GM21515 (cell line): Measurements from ENCODE around the gene NAXD.
"Not testable (repeated sequence)": the region's sequence is repeated elsewhere in the genome, so short reads cannot be mapped to it uniquely, and the experiment has no call there.

Source experiments
- ATAC-seq: cut with Tn5 transposase; IDR thresholded peaks from one replicate; pipeline ENCODE4 v1.9.1; 2021; ENCODE audit not compliant: unreplicated experiment

Gene NAXD

GRCh38 chr13:110615322-110616102 is at the start of gene NAXD:
TSS of gene NAXD (plus strand) at chr13:110615545. CDS start at chr13:110615602, 57 bp downstream.
- peak; percentile 74 for ATAC-seq

- ATAC-seq, result no peak
These were observed 49.2 kb upstream of the NAXD start for GRCh38 chr13:110566171-110566570.

- ATAC-seq, result no peak
These were observed 46.7 kb upstream of the NAXD start for GRCh38 chr13:110568612-110569011.

DNA sequence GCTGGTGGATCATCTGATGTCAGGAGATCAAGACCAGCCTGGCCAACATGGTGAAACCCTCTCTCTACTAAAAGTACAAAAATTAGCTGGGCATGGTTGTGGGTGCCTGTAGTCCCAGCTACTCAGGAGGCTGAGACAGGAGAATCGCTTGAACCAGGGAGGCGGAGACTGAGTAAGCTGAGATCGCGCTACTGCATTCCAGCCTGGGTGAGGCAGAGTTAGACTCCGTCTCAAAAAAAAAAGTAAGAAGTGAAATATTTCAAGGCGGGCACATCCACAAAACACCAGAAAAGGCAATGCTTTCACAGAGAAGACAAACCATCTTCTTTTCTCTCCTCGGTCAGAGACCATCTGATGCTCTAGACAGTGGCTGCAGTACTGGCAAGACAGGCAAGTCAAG is 45.4 kb upstream of the NAXD start:
- ATAC-seq, result not testable (repeated sequence)

GRCh38 chr13:110570886-110571285 is 44.5 kb upstream of the NAXD start:
- ATAC-seq, result no peak

- no peak for ATAC-seq
These were observed 43.2 kb upstream of the NAXD start for GRCh38 chr13:110571896-110572777.

- peak; percentile 60 for ATAC-seq
These were observed 42.6 kb upstream of the NAXD start for GRCh38 chr13:110572778-110573118.

DNA sequence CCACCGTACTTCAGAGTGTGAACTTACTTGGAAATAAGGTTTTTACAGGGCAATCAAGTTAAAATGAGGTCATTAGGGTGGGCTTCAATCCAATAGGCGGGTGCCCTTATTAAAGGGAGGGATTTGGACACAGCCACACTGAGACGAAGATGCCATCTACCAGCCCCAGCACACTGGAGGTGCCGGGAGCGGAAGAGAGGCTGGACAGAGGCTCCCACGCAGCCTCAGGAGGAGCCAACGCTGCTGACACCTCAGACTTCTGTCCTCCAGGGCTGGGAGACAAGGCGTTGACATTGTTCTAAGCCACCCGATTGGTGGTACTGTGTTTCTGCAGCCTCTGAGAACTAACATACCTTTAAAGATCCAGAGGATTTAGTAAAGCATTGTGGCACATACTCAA is 41.2 kb upstream of the NAXD start:
- no peak for ATAC-seq

DNA sequence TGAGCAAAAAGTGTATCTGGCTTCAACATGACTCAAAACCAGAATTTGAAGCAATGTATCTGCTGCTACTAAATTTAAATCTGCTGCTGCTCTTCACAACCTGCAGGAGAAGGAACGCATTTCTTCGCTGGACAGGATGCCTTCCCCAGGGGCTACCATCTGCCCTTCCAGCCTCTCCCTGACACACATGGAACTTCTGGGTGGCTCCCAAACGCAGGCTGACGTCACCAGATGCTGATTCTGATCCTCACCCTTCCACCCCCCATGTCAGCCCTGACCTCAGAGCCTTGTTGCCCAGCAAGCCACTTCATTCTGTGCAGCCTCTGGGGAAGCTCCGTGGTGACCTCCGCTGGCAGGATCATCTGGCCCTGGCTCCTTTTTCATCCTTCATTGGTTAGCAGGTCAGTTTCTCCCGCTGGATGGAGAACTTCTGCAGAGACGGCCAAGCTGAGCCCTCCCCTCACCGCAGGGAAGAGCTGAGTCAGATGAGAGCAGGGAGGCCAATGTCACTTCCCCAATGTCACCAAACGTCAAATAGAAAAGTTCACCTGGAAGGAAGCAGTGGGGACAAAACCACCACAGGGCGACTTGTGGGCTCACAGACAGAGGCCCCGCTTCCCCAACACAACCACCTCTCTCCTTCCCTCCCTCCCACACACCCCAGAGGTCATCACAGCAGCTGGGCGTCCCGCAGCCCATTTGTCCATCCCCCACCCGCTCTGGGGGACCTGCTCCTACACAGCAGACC is 39.8 kb upstream of the NAXD start:
- ATAC-seq, result peak; percentile 77

GRCh38 chr13:110576070-110576394 is 39.3 kb upstream of the NAXD start:
- ATAC-seq, result no peak

GRCh38 chr13:110576736-110577476 is 38.4 kb upstream of the NAXD start:
- no peak for ATAC-seq

- ATAC-seq, result no peak
These were observed 37.0 kb upstream of the NAXD start for GRCh38 chr13:110578363-110578762.

- ATAC-seq, result no peak
These were observed 34.5 kb upstream of the NAXD start for GRCh38 chr13:110580800-110581199.

GRCh38 chr13:110581506-110582185 is 33.7 kb upstream of the NAXD start:
- no peak for ATAC-seq

- ATAC-seq, result no peak
These were observed 32.9 kb upstream of the NAXD start for GRCh38 chr13:110582421-110582954.

GRCh38 chr13:110583178-110583865 is 32.0 kb upstream of the NAXD start:
- ATAC-seq, result no peak

DNA sequence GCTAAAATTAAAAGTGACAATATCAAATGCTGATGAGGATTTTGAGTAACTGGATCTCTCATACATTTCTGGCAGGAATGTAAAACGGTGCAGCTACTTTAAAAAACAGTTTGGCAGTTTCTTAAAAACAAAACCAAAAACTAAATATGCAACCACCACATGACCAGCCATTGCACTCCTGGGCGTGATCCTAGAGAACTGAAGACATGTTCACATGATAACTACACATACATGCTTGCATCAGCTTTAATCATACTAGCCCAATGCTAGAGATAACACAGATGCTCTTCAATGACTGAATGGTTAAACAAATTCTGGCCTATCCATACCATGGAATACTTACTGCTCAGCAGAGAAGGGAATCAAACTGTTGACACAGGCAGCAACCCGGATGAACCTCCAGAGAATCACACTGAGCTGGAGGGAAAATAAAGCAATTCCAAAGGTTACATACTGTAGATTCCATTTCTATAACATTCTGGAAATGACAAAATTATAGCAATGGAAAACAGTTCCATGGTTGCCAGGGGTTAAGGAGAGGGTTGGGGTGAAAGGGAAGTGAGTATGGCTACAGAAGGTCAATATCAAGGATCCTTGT is 25.5 kb upstream of the NAXD start:
- no peak for ATAC-seq

DNA sequence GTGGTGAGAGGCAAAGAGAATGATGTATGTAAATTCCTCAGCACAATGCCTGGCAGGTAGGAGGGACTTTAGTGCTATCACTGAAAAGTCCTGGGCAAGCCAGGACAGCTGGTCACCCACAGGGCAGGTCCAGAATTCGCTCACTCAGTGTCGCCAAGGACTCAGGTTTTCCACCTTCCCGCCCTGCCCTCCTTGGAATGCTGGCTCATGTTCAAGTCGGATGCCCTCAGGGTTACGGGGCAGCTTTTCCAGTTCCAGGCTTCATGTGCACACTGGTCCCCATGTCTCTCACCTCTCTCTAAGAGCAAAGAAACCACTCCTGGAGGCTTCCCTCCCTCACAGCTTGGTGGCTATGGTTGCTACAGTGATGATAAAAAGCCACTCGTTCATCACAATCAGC is 24.8 kb upstream of the NAXD start:
- ATAC-seq, result no peak

DNA sequence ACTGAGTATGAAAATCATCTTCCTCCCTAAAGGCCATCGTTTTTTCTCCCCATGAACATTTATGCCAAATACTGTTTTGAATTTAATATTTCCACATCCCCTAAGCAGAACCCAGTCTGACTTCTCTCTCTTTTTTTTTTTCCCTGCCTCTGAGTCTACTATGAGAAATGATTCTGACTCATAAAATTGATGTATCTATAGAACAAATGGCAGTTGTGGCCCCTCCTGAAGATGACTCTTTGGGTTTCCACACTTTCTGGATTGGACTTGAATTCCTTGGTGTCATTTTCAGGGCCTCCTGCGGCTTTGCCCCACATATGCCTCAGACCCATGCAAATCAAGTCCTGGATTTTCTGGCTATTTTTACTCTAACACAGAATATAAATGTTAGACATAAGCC is 22.7 kb upstream of the NAXD start:
- ATAC-seq, result no peak
